ENCODE measurements around the gene NR1H2. TPM values are rescaled to one million over a fixed set of nuclear protein-coding genes. Genes with fewer than 3 reads are reported as not detected.

The NR1H2 gene
- total RNA-seq, 2 donors from 2014 or later: 113 to 138 TPM

GRCh38 chr19:50416034-50416977, 40.0 kb downstream of the NR1H2 start:
- ATAC-seq (ENCODE audit: insufficient number of reproducible peaks, low FRiP score, low read depth) (no peak), DNase-seq (ENCODE audit: low spot score) (no peak)
- no peaks in the 10 kb centered on the region for H3K27me3 ChIP-seq (replicated peaks; ENCODE audit: insufficient read depth)
- no peaks in the 10 kb centered on the region for H3K36me3 ChIP-seq
- H3K9me3 ChIP-seq: no peaks in the 10 kb centered on the region
- H3K27ac ChIP-seq: no peak overlapping the region
- H3K4me3 ChIP-seq: no peak overlapping the region
- no peak for TF ChIP-seq CTCF (IDR thresholded peaks at IDR 0.05)
- peaks cover 4 to 8% of the 10 kb centered on the region in 2 donors for H3K4me1 ChIP-seq (ENCODE audit: control insufficient read depth in 1 of 2, low read depth in 2 of 2)

GRCh38 chr19:50417111-50418081, 41.1 kb downstream of the NR1H2 start:
- no peak overlapping the region for H3K27ac ChIP-seq
- no peak for ATAC-seq (ENCODE audit: insufficient number of reproducible peaks, low FRiP score, low read depth)
- no peaks in the 10 kb centered on the region for H3K27me3 ChIP-seq (replicated peaks; ENCODE audit: insufficient read depth)

DNA sequence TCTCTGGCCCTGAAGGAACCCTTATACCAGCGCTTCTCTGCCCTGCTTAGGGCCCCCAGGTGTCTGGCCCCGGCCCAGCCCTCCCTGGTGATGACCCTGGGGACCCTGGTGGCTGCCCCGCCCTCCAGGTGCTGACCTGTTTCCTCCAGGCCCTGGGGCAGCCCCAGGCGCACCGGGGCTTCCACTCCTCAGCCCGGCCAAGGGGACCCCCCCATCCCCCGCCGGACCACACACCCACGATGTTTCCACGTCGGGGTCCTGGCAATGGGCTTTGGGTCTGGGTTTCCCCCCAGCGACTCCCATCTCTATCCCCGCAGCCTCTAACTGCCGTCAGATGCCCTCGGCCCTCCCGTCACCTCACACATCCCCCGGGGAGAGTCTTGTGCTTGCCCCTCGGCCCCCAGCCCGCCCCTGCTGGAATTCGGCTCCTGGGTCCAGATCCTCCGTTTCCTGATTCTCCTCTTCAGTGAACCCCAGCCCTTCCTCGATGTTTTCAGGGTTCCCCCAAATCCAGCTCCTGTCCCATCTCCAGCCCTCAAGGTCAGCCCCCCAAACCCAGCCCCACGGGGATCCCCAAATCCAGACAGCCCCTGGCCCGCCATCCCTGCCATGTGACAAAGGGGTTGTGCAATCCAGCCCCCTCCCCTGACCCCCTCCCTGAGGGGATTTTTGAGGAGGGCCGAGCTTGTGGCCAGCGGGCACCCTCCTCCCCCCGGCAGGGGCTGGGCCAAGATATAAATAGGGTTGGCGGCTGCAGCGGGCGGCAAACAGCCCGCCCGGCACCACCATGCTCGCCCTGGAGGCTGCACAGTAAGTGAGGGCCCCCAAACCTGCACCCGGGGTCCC, 42.1 kb downstream of the NR1H2 start, which contains the start of gene SPIB:
Gene SPIB, plus strand, starts transcription at position 763 of the 846 bp plus-strand sequence. Its CDS starts 25 bp downstream, at position 788.
- no peak for TF ChIP-seq CTCF (IDR thresholded peaks at IDR 0.05)
- ATAC-seq (ENCODE audit: insufficient number of reproducible peaks, low FRiP score, low read depth): no peak
- Histone ChIP-seq H3K27me3 (replicated peaks; ENCODE audit: insufficient read depth) (no peaks in the 10 kb centered on the region), H3K9me3 (no peaks in the 10 kb centered on the region), H3K27ac (no peak within 1 kb of the TSS), H3K4me3 (no peak within 1 kb of the TSS), H3K36me3 (no peaks in the 10 kb centered on the region), H3K4me1 (ENCODE audit: control insufficient read depth in 1 of 2, low read depth in 2 of 2) (peaks cover 4 to 8% of the 10 kb centered on the region in 2 donors)
- no peak for DNase-seq (ENCODE audit: low spot score)

More at GRCh38 chr19:50417111-50418081, 41.1 kb downstream of the NR1H2 start:
- DNase-seq (ENCODE audit: low spot score): no peak
- Histone ChIP-seq H3K9me3 (no peaks in the 10 kb centered on the region), H3K4me1 (ENCODE audit: control insufficient read depth in 1 of 2, low read depth in 2 of 2) (peaks cover 4 to 8% of the 10 kb centered on the region in 2 donors), H3K4me3 (no peak overlapping the region), H3K36me3 (no peaks in the 10 kb centered on the region)
- no peak for TF ChIP-seq CTCF (IDR thresholded peaks at IDR 0.05)

GRCh38 chr19:50419022-50419579, 42.8 kb downstream of the NR1H2 start:
- TF ChIP-seq CTCF (IDR thresholded peaks at IDR 0.05): no peak
- no peaks in the 10 kb centered on the region for H3K27me3 ChIP-seq (replicated peaks; ENCODE audit: insufficient read depth)
- H3K9me3 ChIP-seq: no peaks in the 10 kb centered on the region
- H3K36me3 ChIP-seq: no peaks in the 10 kb centered on the region
- DNase-seq (ENCODE audit: low spot score) (no peak), ATAC-seq (ENCODE audit: insufficient number of reproducible peaks, low FRiP score, low read depth) (no peak)
- H3K27ac ChIP-seq: no peak overlapping the region
- H3K4me3 ChIP-seq: no peak overlapping the region
- peaks cover 4 to 8% of the 10 kb centered on the region in 2 donors for H3K4me1 ChIP-seq (ENCODE audit: control insufficient read depth in 1 of 2, low read depth in 2 of 2)
